HEK293T (cell line): ENCODE measurements around the gene KRT80.

Experiments
- CTCF ChIA-PET: fragments of 350-600 bp; formaldehyde crosslinking; extraction: SDS; loops from one replicate; lab custom pipeline; 2021; ENCODE audit warnings: antibody characterized with exemption, inconsistent platforms; lab: Yijun Ruan, JAX
- POLR2A ChIA-PET: fragments of 350-600 bp; formaldehyde crosslinking; extraction: SDS; loops from one replicate; lab custom pipeline; 2020; ENCODE audit warnings: antibody characterized with exemption, inconsistent platforms; lab: Yijun Ruan, JAX
- DNase-seq: peaks from one replicate; pipeline ENCODE4 v3.0.0; 2012; ENCODE audit warnings: mixed read lengths; ENCODE audit errors: extremely low spot score
- ARNT ChIP-seq: fragments of 450-650 bp; IDR thresholded peaks from 2 replicates; pipeline ENCODE4 v1.6.1; 2017; ENCODE audit warnings: mild to moderate bottlenecking
- BHLHE40 ChIP-seq: fragments of 450-650 bp; IDR thresholded peaks from 2 replicates; pipeline ENCODE4 v1.6.1; 2016; ENCODE audit warnings: mild to moderate bottlenecking, moderate library complexity, borderline replicate concordance
- CTBP1 ChIP-seq: fragments of 450-650 bp; IDR thresholded peaks from 2 replicates; pipeline ENCODE4 v1.6.1; 2016; ENCODE audit warnings: borderline replicate concordance
- ELF4 ChIP-seq: fragments of 450-650 bp; IDR thresholded peaks from 2 replicates; pipeline ENCODE4 v1.6.1; 2017; ENCODE audit warnings: antibody characterized with exemption
- FOXA1 ChIP-seq: fragments of 450-650 bp; IDR thresholded peaks from 2 replicates; pipeline ENCODE4 v1.6.1; 2016; ENCODE audit warnings: mild to moderate bottlenecking
- FOXK2 ChIP-seq: fragments of 450-650 bp; IDR thresholded peaks from 2 replicates; pipeline ENCODE4 v1.6.1; 2016; ENCODE audit warnings: mild to moderate bottlenecking
- FOXM1 ChIP-seq: fragments of 450-650 bp; IDR thresholded peaks from 2 replicates; pipeline ENCODE4 v1.6.1; 2017; ENCODE audit warnings: mild to moderate bottlenecking, borderline replicate concordance
- HDGF ChIP-seq: fragments of 450-650 bp; IDR thresholded peaks from 2 replicates; pipeline ENCODE4 v1.6.1; 2017; ENCODE audit warnings: antibody characterized with exemption, borderline replicate concordance
- L3MBTL2 ChIP-seq: fragments of 450-650 bp; conservative IDR thresholded peaks from 2 replicates; pipeline ENCODE4 v1.6.1; 2016; ENCODE audit warnings: mild to moderate bottlenecking
- LEF1 ChIP-seq: fragments of 450-650 bp; IDR thresholded peaks from 2 replicates; pipeline ENCODE4 v1.6.1; 2017; ENCODE audit warnings: mild to moderate bottlenecking, borderline replicate concordance
- NFRKB ChIP-seq: fragments of 450-650 bp; IDR thresholded peaks from 2 replicates; pipeline ENCODE4 v1.6.1; 2016; ENCODE audit warnings: mild to moderate bottlenecking, moderate library complexity
- PKNOX1 ChIP-seq: fragments of 450-650 bp; IDR thresholded peaks from 2 replicates; pipeline ENCODE4 v1.6.1; 2016
- SP1 ChIP-seq: fragments of 450-650 bp; IDR thresholded peaks from 2 replicates; pipeline ENCODE4 v1.6.1; 2017
- SUZ12 ChIP-seq: fragments of 450-650 bp; IDR thresholded peaks from 2 replicates; pipeline ENCODE4 v1.6.1; 2016; ENCODE audit warnings: mild to moderate bottlenecking
- TARDBP ChIP-seq: fragments of 450-650 bp; IDR thresholded peaks from 2 replicates; pipeline ENCODE4 v1.6.1; 2016
- ZNF384 ChIP-seq: fragments of 450-650 bp; IDR thresholded peaks from 2 replicates; pipeline ENCODE4 v1.6.1; 2016

Gene KRT80

GRCh38 chr12:52156757-52157565 is 34.9 kb downstream of the KRT80 start:
- peak; percentile 81 for DNase-seq
- POLR2A ChIA-PET = no interaction called here
- TF ChIP-seq FOXM1 = no peak
- TF ChIP-seq ARNT = no peak
- no peak for TF ChIP-seq SP1
- TF ChIP-seq FOXA1 = no peak
- no peak for TF ChIP-seq L3MBTL2
- TF ChIP-seq HDGF = no peak
- TF ChIP-seq SUZ12 = no peak
- no peak for TF ChIP-seq PKNOX1
- no peak for TF ChIP-seq LEF1
- TF ChIP-seq CTBP1 = no peak
- TF ChIP-seq ZNF384 = no peak
- TF ChIP-seq FOXK2 = no peak
- TF ChIP-seq BHLHE40 = no peak
- TF ChIP-seq NFRKB = no peak
- TF ChIP-seq TARDBP = no peak
- CTCF ChIA-PET = interaction anchor here (0.6 to 3.1 kb wide), 21 partner anchors 13 to 829 kb away, joined by 3 to 20 read pairs (median 4); no protein-coding TSS in a partner anchor

DNA sequence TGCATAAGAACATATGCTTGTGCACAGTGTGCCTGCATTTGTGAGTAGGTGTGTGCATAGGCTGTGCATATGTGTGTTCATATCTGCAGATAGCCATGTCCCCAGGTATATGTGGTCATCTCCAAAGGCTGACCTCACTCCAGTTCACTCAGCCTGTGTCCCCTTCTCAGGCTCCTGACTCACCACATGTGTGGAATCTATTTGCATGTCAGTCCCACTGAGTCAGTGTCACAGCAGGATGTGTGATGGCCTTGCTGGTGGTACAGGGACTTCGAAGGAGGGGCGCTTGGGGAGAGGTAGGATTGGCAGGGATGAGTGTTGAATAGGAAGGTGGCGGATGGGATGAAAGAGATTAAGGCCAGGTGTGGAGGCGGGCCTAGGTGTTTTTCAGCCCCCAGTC is 35.5 kb downstream of the KRT80 start:
- POLR2A ChIA-PET = no interaction called here
- CTCF ChIA-PET = interaction anchor here (0.6 to 3.1 kb wide), 20 partner anchors 12 to 723 kb away, joined by 3 to 20 read pairs (median 4); no protein-coding TSS in a partner anchor
- no peak for DNase-seq
- TF ChIP-seq FOXA1 (no peak), ARNT (no peak), FOXK2 (no peak), SP1 (no peak), SUZ12 (no peak), LEF1 (no peak), ELF4 (no peak), ZNF384 (no peak), NFRKB (no peak), HDGF (no peak), PKNOX1 (no peak), CTBP1 (no peak), BHLHE40 (no peak)

GRCh38 chr12:52155048-52155868 is 36.6 kb downstream of the KRT80 start:
- no peak for DNase-seq
- ChIA-PET POLR2A (no interaction called here), CTCF (interaction anchor here (0.8 to 1.7 kb wide), 4 partner anchors 58 to 724 kb away, joined by 3 to 7 read pairs (median 4); no protein-coding TSS in a partner anchor)
- TF ChIP-seq ELF4 (no peak), ZNF384 (no peak), L3MBTL2 (no peak), FOXM1 (no peak), ARNT (no peak), LEF1 (no peak), PKNOX1 (no peak), FOXK2 (no peak), SP1 (no peak), TARDBP (no peak), SUZ12 (no peak), BHLHE40 (no peak), HDGF (no peak), NFRKB (no peak), CTBP1 (no peak), FOXA1 (no peak)

DNA sequence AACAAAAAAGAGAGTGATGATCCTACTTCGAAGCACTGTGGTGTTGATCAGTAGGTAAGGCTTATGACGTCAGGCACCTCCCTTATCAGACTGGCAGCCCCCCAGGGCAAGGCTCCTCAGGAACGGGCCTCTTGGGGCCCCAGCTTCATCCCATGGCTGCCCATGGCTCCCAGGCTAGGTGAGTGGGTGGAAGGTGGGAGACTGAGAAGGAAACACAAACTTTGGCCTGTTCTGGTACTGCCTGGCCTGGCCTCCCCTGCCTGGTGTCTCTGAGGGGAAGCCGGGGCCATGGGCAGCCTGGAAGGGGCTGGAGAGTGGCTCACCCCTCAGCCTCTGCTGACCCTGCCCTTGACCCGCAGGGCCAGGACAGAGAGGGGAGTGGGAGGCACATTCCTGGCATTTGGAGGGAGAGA is 38.9 kb downstream of the KRT80 start:
- POLR2A ChIA-PET = no interaction called here
- DNase-seq = no peak
- CTCF ChIA-PET = interaction anchor here (0.6 kb wide), 2 partner anchors 64 to 433 kb away, joined by 4 to 5 read pairs; no protein-coding TSS in a partner anchor
- TF ChIP-seq L3MBTL2 (no peak), LEF1 (no peak), CTBP1 (no peak), SP1 (no peak), FOXA1 (no peak), SUZ12 (no peak), TARDBP (no peak), ARNT (no peak), HDGF (no peak), FOXK2 (no peak), NFRKB (no peak), FOXM1 (no peak), ELF4 (no peak), BHLHE40 (no peak), ZNF384 (no peak), PKNOX1 (no peak)
